ENCODE measurements around the gene ABCD4. TPM values are rescaled to one million over a fixed set of nuclear protein-coding genes. Genes with fewer than 3 reads are reported as not detected.

ABCD4 gene
- polyA plus RNA-seq, 1 of the 3 experiments (the other 2 are of a cell fraction), result 37.0 TPM

GRCh38 chr14:74278080-74278479 lies 24.7 kb downstream of the ABCD4 start (continued):
- no peak for TF ChIP-seq MAX (IDR thresholded peaks at IDR 0.05; ENCODE audit: low read depth)

- H2AFZ ChIP-seq (ENCODE audit: low read depth), result no peak overlapping the region; the same call in 1 of the 2 replicates
Observed at GRCh38 chr14:74275241-74275841, 27.4 kb downstream of the ABCD4 start.

More at GRCh38 chr14:74275241-74275841, 27.4 kb downstream of the ABCD4 start:
- no peaks in the 10 kb centered on the region for H3K9me2 ChIP-seq
- H3K4me1 ChIP-seq (ENCODE audit: control insufficient read depth in 1 of 2, insufficient read depth in 2 of 2, low read depth in 1 of 2, low read length in 1 of 2), result no peaks in the 10 kb centered on the region
- no peak overlapping the region for H3K27ac ChIP-seq (ENCODE audit: low read depth in 2 of 2, low read length in 1 of 2)
- H3K9me3 ChIP-seq, result no peaks in the 10 kb centered on the region
- TF ChIP-seq POLR2AphosphoS5 (IDR thresholded peaks at IDR 0.05; ENCODE audit: low read depth, low read length), result no peak
- TF ChIP-seq FOXM1 (IDR thresholded peaks at IDR 0.05; ENCODE audit: low read depth), result no peak
- no peak for TF ChIP-seq MAX (IDR thresholded peaks at IDR 0.05; ENCODE audit: low read depth)
- no peak for TF ChIP-seq CHD2 (IDR thresholded peaks at IDR 0.05; ENCODE audit: low read length, partially characterized antibody)
- no peak for TF ChIP-seq EP300 (IDR thresholded peaks at IDR 0.05; ENCODE audit: borderline replicate concordance in 1 of 2, low read depth in 1 of 2, low read length in 1 of 2)
- TF ChIP-seq REST (IDR thresholded peaks at IDR 0.05; ENCODE audit: low read depth, low read length), result no peak
- TF ChIP-seq ZBTB33 (IDR thresholded peaks at IDR 0.05; ENCODE audit: borderline replicate concordance, low read depth), result no peak
- no peak for TF ChIP-seq MEF2A (IDR thresholded peaks at IDR 0.05; ENCODE audit: borderline replicate concordance, low read depth)
- no peaks in the 10 kb centered on the region for H3K36me3 ChIP-seq (replicated peaks in 1 of 2; ENCODE audit: control insufficient read depth in 1 of 2, insufficient read depth in 2 of 2, low read length in 1 of 2)
- no peaks in the 10 kb centered on the region for H3K27me3 ChIP-seq (ENCODE audit: insufficient read depth)
- H3K9ac ChIP-seq, result no peak overlapping the region
- no peaks in the 10 kb centered on the region for H4K20me1 ChIP-seq (ENCODE audit: insufficient read depth)
- POLR2A ChIA-PET, result no interaction called here
- no peaks in the 10 kb centered on the region for H3K79me2 ChIP-seq (ENCODE audit: insufficient read depth)
- CTCF ChIA-PET, result interaction anchor here (0.9 to 3.2 kb wide), 2 partner anchors 18 to 20 kb away, joined by 3 to 11 read pairs; no protein-coding TSS in a partner anchor
- no peak overlapping the region for H3K4me2 ChIP-seq
- no peak overlapping the region for H3K4me3 ChIP-seq (ENCODE audit: low read depth in 2 of 2, low read length in 1 of 2)
- H3F3A ChIP-seq (replicated peaks; ENCODE audit: insufficient read depth), result peaks cover 6% of the 10 kb centered on the region
- WGBS (ENCODE audit: low lambda C conversion rate), result 75% methylated on average over 4 of the region's 6 CpGs
- no peak for DNase-seq

Data from SK-N-SH (cell line).